Suppressor macrophage (primary cell): ENCODE results near the gene RASD1.

Source experiments
- DNase-seq, 4 experiments: peaks; one replicate each; pipeline ENCODE4 v3.0.0-alpha.2; 2020 to 2022
- total RNA-seq, 17 experiments: gene quantifications; one replicate each; lab custom pipeline; 2026; ENCODE audit warnings: mixed read lengths in 6 of 17, inconsistent platforms in 3 of 17; lab: John Stamatoyannopoulos, UW

Gene RASD1
- 0.05 to 1.5 (median 0.15) reads per million in 17 experiments for total RNA-seq

- DNase-seq: peak; percentile 91 to 97 (median 94)
These were observed at the start of gene RASD1 for GRCh38 chr17:17496189-17497064. Gene RASD1 (minus strand): TSS chr17:17496395. CDS start chr17:17496181, 214 bp downstream.

GRCh38 chr17:17545984-17546383 is 49.8 kb upstream of the RASD1 start:
- DNase-seq: no peak

GRCh38 chr17:17545031-17545820 is 49.0 kb upstream of the RASD1 start:
- no peak for DNase-seq

- no peak for DNase-seq
These were observed 46.9 kb upstream of the RASD1 start for GRCh38 chr17:17542906-17543635.

GRCh38 chr17:17541640-17542001 is 45.4 kb upstream of the RASD1 start:
- no peak for DNase-seq

GRCh38 chr17:17540935-17541639 is 44.9 kb upstream of the RASD1 start:
- DNase-seq: no peak

GRCh38 chr17:17540278-17540906 is 44.2 kb upstream of the RASD1 start:
- DNase-seq: no peak

- no peak for DNase-seq
These were observed 43.4 kb upstream of the RASD1 start for GRCh38 chr17:17539591-17539990.

GRCh38 chr17:17538417-17539391 is 42.5 kb upstream of the RASD1 start:
- DNase-seq: peak in 2 of 4 experiments; percentile 28 to 31

GRCh38 chr17:17537311-17538099 is 41.3 kb upstream of the RASD1 start:
- DNase-seq: no peak

- no peak for DNase-seq
These were observed 40.5 kb upstream of the RASD1 start for GRCh38 chr17:17536702-17537101.

GRCh38 chr17:17535957-17536356 is 39.8 kb upstream of the RASD1 start:
- no peak for DNase-seq

GRCh38 chr17:17533901-17534441 is 37.8 kb upstream of the RASD1 start:
- no peak for DNase-seq

- DNase-seq: peak in 3 of 4 experiments; percentile 1 to 12 (median 8)
These were observed 36.8 kb upstream of the RASD1 start for GRCh38 chr17:17532991-17533390.

- no peak for DNase-seq
These were observed 35.0 kb upstream of the RASD1 start for GRCh38 chr17:17531156-17531555.

GRCh38 chr17:17528696-17529652 is 32.8 kb upstream of the RASD1 start:
- DNase-seq: no peak

- no peak for DNase-seq
These were observed 31.8 kb upstream of the RASD1 start for GRCh38 chr17:17527956-17528500.

- DNase-seq: no peak
These were observed 31.3 kb upstream of the RASD1 start for GRCh38 chr17:17527534-17527933.
